ENCODE measurements around the gene KCTD2. TPM values are rescaled to one million over a fixed set of nuclear protein-coding genes. Genes with fewer than 3 reads are reported as not detected.

Gene KCTD2
- polyA plus RNA-seq, 2 of the 4 experiments (the other 2 are of a cell fraction): 18.8 to 31.3 TPM

DNA sequence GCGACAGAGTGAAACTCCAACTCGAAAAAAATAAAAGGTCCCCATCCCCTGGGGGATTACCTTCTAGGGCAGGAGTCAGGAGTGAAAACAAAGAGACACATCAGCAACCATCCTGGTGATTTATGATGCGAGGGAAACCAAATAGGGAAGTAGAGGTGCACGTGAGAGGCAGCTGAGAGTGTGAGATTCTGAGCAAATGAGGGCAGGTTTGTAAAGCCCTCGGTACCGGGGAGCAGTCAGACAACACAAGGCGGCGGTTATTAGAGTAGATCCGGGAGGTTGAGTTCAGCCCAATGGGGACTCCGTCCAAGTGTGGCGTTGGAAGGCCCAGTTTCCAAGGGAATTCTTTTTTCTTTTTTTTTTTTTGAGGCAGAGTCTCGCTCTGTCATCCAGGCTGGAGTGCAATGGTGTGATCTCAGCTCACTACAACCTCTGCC, 55.4 kb downstream of the KCTD2 start:
- no peak for FAIRE-seq
- no peak overlapping the region for H3K4me2 ChIP-seq
- H3K4me1 ChIP-seq: peaks cover 13% of the 10 kb centered on the region; the same call in 2 of the 3 replicates
- ATAC-seq: no peak
- no peak for DNase-seq (ENCODE audit: low read depth in 1 of 2, low spot score in 1 of 2)
- POLR2A ChIA-PET: no interaction called here
- CTCF ChIA-PET: interaction anchor here (62.2 to 81.8 kb wide), 2 partner anchors 16 to 19 kb away, joined by 3429 read pairs; partner anchors contain the start of genes ARMC7, ATP5PD, KCTD2 and NT5C
- H3K9me3 ChIP-seq: no peaks in the 10 kb centered on the region
- H3K27ac ChIP-seq: no peak overlapping the region
- H3K4me3 ChIP-seq: no peak overlapping the region
- WGBS (ENCODE audit: missing lambda C conversion rate): 87% methylated on average over 12 of the region's 12 CpGs
- TF ChIP-seq JUNB (IDR thresholded peaks at IDR 0.05): no peak
- TF ChIP-seq MYC (IDR thresholded peaks at IDR 0.05; ENCODE audit: borderline replicate concordance, low read length): no peak
- TF ChIP-seq, protein P1, sequence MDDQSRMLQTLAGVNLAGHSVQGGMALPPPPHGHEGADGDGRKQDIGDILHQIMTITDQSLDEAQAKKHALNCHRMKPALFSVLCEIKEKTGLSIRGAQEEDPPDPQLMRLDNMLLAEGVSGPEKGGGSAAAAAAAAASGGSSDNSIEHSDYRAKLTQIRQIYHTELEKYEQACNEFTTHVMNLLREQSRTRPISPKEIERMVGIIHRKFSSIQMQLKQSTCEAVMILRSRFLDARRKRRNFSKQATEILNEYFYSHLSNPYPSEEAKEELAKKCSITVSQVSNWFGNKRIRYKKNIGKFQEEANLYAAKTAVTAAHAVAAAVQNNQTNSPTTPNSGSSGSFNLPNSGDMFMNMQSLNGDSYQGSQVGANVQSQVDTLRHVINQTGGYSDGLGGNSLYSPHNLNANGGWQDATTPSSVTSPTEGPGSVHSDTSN (IDR thresholded peaks at IDR 0.05): no peak
- TF ChIP-seq, protein P2, sequence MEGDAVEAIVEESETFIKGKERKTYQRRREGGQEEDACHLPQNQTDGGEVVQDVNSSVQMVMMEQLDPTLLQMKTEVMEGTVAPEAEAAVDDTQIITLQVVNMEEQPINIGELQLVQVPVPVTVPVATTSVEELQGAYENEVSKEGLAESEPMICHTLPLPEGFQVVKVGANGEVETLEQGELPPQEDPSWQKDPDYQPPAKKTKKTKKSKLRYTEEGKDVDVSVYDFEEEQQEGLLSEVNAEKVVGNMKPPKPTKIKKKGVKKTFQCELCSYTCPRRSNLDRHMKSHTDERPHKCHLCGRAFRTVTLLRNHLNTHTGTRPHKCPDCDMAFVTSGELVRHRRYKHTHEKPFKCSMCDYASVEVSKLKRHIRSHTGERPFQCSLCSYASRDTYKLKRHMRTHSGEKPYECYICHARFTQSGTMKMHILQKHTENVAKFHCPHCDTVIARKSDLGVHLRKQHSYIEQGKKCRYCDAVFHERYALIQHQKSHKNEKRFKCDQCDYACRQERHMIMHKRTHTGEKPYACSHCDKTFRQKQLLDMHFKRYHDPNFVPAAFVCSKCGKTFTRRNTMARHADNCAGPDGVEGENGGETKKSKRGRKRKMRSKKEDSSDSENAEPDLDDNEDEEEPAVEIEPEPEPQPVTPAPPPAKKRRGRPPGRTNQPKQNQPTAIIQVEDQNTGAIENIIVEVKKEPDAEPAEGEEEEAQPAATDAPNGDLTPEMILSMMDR (IDR thresholded peaks at IDR 0.05): no peak
- TF ChIP-seq, protein P3, sequence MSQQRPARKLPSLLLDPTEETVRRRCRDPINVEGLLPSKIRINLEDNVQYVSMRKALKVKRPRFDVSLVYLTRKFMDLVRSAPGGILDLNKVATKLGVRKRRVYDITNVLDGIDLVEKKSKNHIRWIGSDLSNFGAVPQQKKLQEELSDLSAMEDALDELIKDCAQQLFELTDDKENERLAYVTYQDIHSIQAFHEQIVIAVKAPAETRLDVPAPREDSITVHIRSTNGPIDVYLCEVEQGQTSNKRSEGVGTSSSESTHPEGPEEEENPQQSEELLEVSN (IDR thresholded peaks at IDR 0.05; ENCODE audit: borderline replicate concordance, low read depth): no peak
- no peak for TF ChIP-seq HOXA7 (CRISPR knock-in tag; IDR thresholded peaks at IDR 0.05)
- no peak for TF ChIP-seq KDM1A (IDR thresholded peaks at IDR 0.05; ENCODE audit: low read depth)
- TF ChIP-seq JUN (IDR thresholded peaks at IDR 0.05): no peak
- TF ChIP-seq, protein P4, sequence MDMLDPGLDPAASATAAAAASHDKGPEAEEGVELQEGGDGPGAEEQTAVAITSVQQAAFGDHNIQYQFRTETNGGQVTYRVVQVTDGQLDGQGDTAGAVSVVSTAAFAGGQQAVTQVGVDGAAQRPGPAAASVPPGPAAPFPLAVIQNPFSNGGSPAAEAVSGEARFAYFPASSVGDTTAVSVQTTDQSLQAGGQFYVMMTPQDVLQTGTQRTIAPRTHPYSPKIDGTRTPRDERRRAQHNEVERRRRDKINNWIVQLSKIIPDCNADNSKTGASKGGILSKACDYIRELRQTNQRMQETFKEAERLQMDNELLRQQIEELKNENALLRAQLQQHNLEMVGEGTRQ (IDR thresholded peaks at IDR 0.05): no peak

DNA sequence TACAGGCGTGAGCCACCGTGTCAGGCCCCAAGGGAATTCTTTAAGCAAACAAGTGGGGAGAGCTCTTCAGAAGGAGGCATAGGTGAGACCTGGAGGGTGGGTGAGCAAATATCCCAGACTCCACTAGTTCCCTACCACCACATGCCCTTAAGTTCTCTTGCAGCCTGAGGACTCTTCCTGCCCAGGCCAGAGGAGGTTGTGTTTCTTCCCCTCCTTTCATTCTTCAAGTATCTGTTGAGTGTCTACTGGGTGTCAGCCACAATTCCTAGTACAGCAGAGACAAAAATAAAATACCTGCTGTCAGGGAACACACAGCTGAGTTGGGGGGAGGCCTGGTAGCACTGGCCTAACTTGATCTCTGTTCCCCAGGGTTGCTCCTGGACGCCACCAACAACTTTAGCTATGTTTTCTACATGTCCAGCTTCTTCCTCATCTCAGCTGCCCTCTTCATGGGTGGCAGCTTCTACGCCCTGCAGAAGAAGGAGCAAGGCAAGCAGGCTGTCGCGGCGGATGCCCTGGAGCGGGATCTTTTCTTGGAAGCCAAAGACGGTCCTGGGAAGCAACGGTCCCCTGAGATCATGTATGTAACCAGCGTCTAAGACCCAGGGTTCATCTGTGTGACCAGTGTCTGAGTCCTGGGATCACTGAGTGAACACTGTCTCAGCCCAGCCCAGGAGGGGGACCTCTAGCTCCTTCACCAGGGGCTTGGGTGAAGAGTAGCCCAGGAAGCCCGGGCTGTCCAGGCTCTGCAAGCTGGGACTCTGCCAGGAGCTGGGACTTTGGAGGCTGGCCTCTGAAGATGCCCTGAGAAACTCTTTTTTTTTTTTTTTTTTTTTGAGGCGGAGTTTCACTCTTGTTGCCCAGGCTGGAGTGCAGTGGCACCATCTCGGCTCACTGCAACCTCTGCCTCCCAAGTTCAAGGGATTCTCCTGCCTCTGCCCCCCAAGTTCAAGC, 56.9 kb downstream of the KCTD2 start:
- TF ChIP-seq POLR2AphosphoS2 (conservative IDR thresholded peaks at IDR 0.05; ENCODE audit: low read length) (0 out of 2 replicates have a peak, but pooled peaks have one; percentile 64), KDM1A (IDR thresholded peaks at IDR 0.05; ENCODE audit: low read depth) (no peak)
- H3K4me1 ChIP-seq: peaks cover 13% of the 10 kb centered on the region; the same call in 2 of the 3 replicates
- DNase-seq (ENCODE audit: low read depth in 1 of 2, low spot score in 1 of 2) (peak in 1 of 2 experiments; percentile 55), ATAC-seq (peak; percentile 39 to 45), FAIRE-seq (no peak)
- ChIA-PET POLR2A (interaction anchor here (5.4 kb wide), 1 partner anchor 16 kb away, joined by 35 read pairs; the partner anchor contains the start of gene SLC16A5), CTCF (interaction anchor here (1.0 to 81.8 kb wide), 5 partner anchors 17 to 143 kb away, joined by 3 to 3429 read pairs (median 12); partner anchors contain the start of genes ARMC7, ATP5PD, KCTD2 and MRPL58)
- peak overlapping the region in 1 of 2 experiments; percentile 19; a peak in 1 of 6 replicates for H3K27ac ChIP-seq
- H3K4me2 ChIP-seq: no peak overlapping the region
- no peak overlapping the region for H3K4me3 ChIP-seq
- WGBS (ENCODE audit: missing lambda C conversion rate): 70% methylated on average over 14 of the region's 14 CpGs
- no peaks in the 10 kb centered on the region for H3K9me3 ChIP-seq

DNA sequence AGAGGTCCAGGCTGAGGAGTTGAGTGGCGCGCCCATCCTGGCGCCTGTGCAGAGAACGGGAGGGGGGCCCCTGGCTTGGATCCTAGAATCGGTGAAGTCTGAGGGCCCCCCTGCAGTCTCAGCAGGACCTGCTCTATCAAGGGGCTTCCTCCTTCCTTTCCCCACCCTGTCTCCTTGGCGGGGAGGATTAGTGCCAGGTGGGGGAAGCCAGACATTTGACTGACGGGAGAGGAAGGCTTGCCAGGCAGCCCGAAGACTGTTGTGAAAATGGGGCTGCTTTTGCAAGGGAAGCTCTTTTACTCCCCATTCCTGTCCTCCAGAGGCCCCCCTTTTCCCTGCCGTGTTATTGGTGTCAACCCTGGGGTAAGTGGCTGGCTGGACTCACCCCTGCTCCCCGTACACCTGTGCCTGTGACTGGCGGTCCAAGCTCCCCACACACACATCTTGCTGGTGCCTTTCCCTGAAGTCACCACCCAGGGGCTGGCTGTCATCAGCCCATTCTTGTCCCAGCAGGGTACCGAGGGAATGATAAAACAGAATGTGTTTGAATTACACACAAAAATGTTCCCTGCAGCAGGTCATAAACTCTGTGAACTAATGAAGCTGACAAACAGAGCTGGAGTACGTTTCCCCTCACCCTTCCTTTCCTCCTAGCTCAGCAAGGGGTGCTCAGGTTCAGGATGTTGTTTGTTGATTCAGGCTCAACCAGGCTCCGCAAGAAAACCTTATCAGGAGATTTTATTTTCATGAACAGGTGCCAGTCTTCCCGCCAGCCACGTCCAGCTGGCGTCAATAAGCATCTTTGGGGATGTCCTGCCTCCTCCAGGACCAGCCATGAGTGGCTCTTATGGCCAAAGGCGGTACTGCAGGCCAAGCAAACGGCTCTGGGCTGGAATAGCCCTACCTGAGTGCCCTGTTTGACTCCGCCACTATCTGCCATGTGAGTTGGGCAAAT, 58.4 kb downstream of the KCTD2 start:
- ChIA-PET CTCF (interaction anchor here (0.7 to 81.8 kb wide), 31 partner anchors 16 to 233 kb away, joined by 3 to 3429 read pairs (median 5); partner anchors contain the start of genes ARMC7, ATP5PD, KCTD2 and MRPL58), POLR2A (interaction anchor here (0.6 to 5.4 kb wide), 7 partner anchors 9 to 93 kb away, joined by 3 to 35 read pairs (median 4); partner anchors contain the start of genes KCTD2, MRPL58 and SLC16A5)
- peak; percentile 28 for FAIRE-seq
- DNase-seq (ENCODE audit: low read depth in 1 of 2, low spot score in 1 of 2): peak; percentile 84 to 90
- peaks cover 18% of the 10 kb centered on the region for H3K4me1 ChIP-seq
- no peak overlapping the region for H3K4me2 ChIP-seq
- no peak overlapping the region for H3K4me3 ChIP-seq
- H3K27ac ChIP-seq: 0 out of 6 replicates have a peak overlapping the region, but pooled peaks of 1 of the 2 experiments have one; percentile 7
- ATAC-seq: peak; percentile 76 to 79
- 55% methylated on average over 20 of the region's 20 CpGs for WGBS (ENCODE audit: missing lambda C conversion rate)
- no peaks in the 10 kb centered on the region for H3K9me3 ChIP-seq
- TF ChIP-seq, protein P3 (IDR thresholded peaks at IDR 0.05; ENCODE audit: borderline replicate concordance, low read depth): peak; percentile 40; the same call in 1 of the 2 replicates
- TF ChIP-seq, protein P1 (IDR thresholded peaks at IDR 0.05): peak; percentile 28; the same call in 1 of the 2 replicates
- no peak for TF ChIP-seq JUN (IDR thresholded peaks at IDR 0.05)
- TF ChIP-seq SMC3 (IDR thresholded peaks at IDR 0.05): peak; percentile 71
- TF ChIP-seq, protein P5, sequence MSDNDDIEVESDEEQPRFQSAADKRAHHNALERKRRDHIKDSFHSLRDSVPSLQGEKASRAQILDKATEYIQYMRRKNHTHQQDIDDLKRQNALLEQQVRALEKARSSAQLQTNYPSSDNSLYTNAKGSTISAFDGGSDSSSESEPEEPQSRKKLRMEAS (IDR thresholded peaks at IDR 0.05): peak; percentile 52
- TF ChIP-seq RAD21 (conservative IDR thresholded peaks at IDR 0.05 in 1 of 2, IDR thresholded peaks at IDR 0.05 in 1 of 2): peak; percentile 66 to 74
- peak; percentile 54 for TF ChIP-seq GATA3 (IDR thresholded peaks at IDR 0.05; ENCODE audit: borderline replicate concordance)
- TF ChIP-seq FOSL2 (IDR thresholded peaks at IDR 0.05): no peak
- no peak for TF ChIP-seq FOSL2 (CRISPR knock-in tag; IDR thresholded peaks at IDR 0.05)
- TF ChIP-seq RARB (CRISPR knock-in tag; IDR thresholded peaks at IDR 0.05): no peak
